K562 (cell line): ENCODE data around the gene METTL25. TPM values are rescaled to one million over a fixed set of nuclear protein-coding genes. Genes with fewer than 3 reads are reported as not detected.

Experiments
- ATAC-seq: fragments of 200-7000 bp; cut with Tn5 transposase; 3 replicates; pipeline ENCODE4 v1.9.1; 2020; ENCODE audit warnings: moderate library complexity
- BruUV-seq: library from RNA; stranded (reverse); fragments of 400-500 nt; replicated peaks from 2 replicates; lab custom pipeline; 2021; lab: Mats Ljungman, UMichigan
- CTCF ChIA-PET: fragments of 300-600 bp; formaldehyde crosslinking; extraction: SDS; loops from one replicate; lab custom pipeline; 2021; ENCODE audit warnings: low intra/inter-chr PET ratio; lab: Yijun Ruan, JAX
- POLR2A ChIA-PET: fragments of 300-600, 350-650 bp; sonication (Branson Sonifier 250); formaldehyde crosslinking; extraction: SDS; loops from one replicate; lab custom pipeline; 2021; ENCODE audit warnings: antibody characterized with exemption, inconsistent platforms; lab: Yijun Ruan, JAX
- DNase-seq, 4 experiments: peaks; one replicate each; pipeline versions ENCODE4 v3.0.0 to v3.0.0-alpha.2; 2011 to 2018; ENCODE audit warnings: low spot score in 3 of 4, mixed read lengths in 3 of 4; ENCODE audit errors: extremely low read depth in 1 of 4
- FAIRE-seq: peaks from 2 replicates; lab custom pipeline; 2011; peaks lifted over from hg19 to GRCh38; lab: Jason Lieb, UNC
- H2AFZ ChIP-seq: 2 replicates; pipeline ENCODE4 v1.6.0; 2011; ENCODE audit warnings: low read depth, low read length, control low read depth, inconsistent platforms
- H3K27ac ChIP-seq: fragments of 200-600 bp; 3 replicates; pipeline ENCODE4 v1.8.0; 2011; ENCODE audit warnings: low read depth, mild to moderate bottlenecking, control low read depth, inconsistent platforms, low read length, moderate library complexity, mixed read lengths; ENCODE audit errors: extremely low read depth
- H3K27me3 ChIP-seq, 2 experiments: fragments of 300-600 bp in 1 of 2; 2 replicates in 1 of 2; 3 replicates in 1 of 2; pipeline versions ENCODE4 v1.6.0 to v1.8.0; 2011; ENCODE audit warnings: inconsistent platforms in 2 of 2, low read length in 2 of 2, mild to moderate bottlenecking in 1 of 2, mixed read lengths in 1 of 2, moderate library complexity in 1 of 2; ENCODE audit not compliant: control insufficient read depth in 2 of 2, insufficient read depth in 2 of 2
- H3K36me3 ChIP-seq: fragments of 300-600 bp; 3 replicates; pipeline ENCODE4 v1.8.0; 2011; ENCODE audit warnings: mild to moderate bottlenecking, low read length, inconsistent platforms; ENCODE audit not compliant: control insufficient read depth, insufficient read depth
- H3K4me1 ChIP-seq, 2 experiments: fragments of 200-600 bp in 1 of 2; replicated peaks in 1 of 2; 2 replicates in 1 of 2; 3 replicates in 1 of 2; pipeline versions ENCODE4 v1.5.1 to v1.8.0; 2011; ENCODE audit warnings: inconsistent platforms in 2 of 2, low read length in 2 of 2, mild to moderate bottlenecking in 1 of 2, mixed read lengths in 1 of 2, moderate library complexity in 1 of 2; ENCODE audit not compliant: control insufficient read depth in 2 of 2, insufficient read depth in 2 of 2
- H3K4me2 ChIP-seq: 2 replicates; pipeline ENCODE4 v1.6.1; 2011; ENCODE audit warnings: low read length, control low read depth, inconsistent platforms, mixed read lengths; ENCODE audit not compliant: insufficient read depth
- H3K4me3 ChIP-seq: fragments of 200-600 bp; sonication (generic), shearing (Covaris generic); 2 replicates; pipeline ENCODE4 v1.5.1; 2016; ENCODE audit warnings: control low read depth, inconsistent platforms
- H3K79me2 ChIP-seq: fragments of 200-600 bp; 3 replicates; pipeline ENCODE4 v1.8.0; 2011; ENCODE audit warnings: low read length, inconsistent platforms; ENCODE audit not compliant: control insufficient read depth, insufficient read depth
- H3K9ac ChIP-seq, 2 experiments: 2 replicates each; pipeline versions ENCODE4 v1.6.0 to v1.6.1; 2011; ENCODE audit warnings: low read depth in 2 of 2, low read length in 2 of 2, control low read depth in 1 of 2, inconsistent platforms in 1 of 2, mild to moderate bottlenecking in 1 of 2, mixed read lengths in 1 of 2; ENCODE audit not compliant: insufficient read depth in 1 of 2
- H3K9me1 ChIP-seq: one replicate; pipeline ENCODE4 v1.6.0; 2011; ENCODE audit warnings: inconsistent platforms, mild to moderate bottlenecking, low read length, moderate library complexity; ENCODE audit not compliant: control insufficient read depth, insufficient read depth
- H3K9me3 ChIP-seq: replicated peaks from 2 replicates; pipeline ENCODE4 v1.5.1; 2011; ENCODE audit warnings: low read depth, low read length, inconsistent platforms; ENCODE audit not compliant: control insufficient read depth, insufficient read depth
- H4K20me1 ChIP-seq: replicated peaks from 2 replicates; pipeline ENCODE4 v1.6.1; 2011; ENCODE audit warnings: low read length, inconsistent platforms, mixed read lengths; ENCODE audit not compliant: control insufficient read depth, insufficient read depth
- ERF ChIP-seq: fragments of 450-650 bp; formaldehyde crosslinking; IDR thresholded peaks from 2 replicates; pipeline ENCODE4 v1.4.0; 2020; ENCODE audit warnings: mild to moderate bottlenecking, mixed read lengths
- FOXK1 ChIP-seq: sonication (generic); formaldehyde crosslinking; IDR thresholded peaks from 2 replicates; pipeline ENCODE4 v1.8.0; 2022; ENCODE audit warnings: missing genetic modification reagents, mild to moderate bottlenecking, borderline replicate concordance
- RAD21 ChIP-seq, 2 experiments: fragments of 250-450 bp in 1 of 2; fragments of 450-650 bp in 1 of 2; sonication (Bioruptor Pico) in 1 of 2; formaldehyde crosslinking in 1 of 2; IDR thresholded peaks in 1 of 2; conservative IDR thresholded peaks in 1 of 2; 2 replicates each; pipeline versions ENCODE4 v1.4.0 to v1.8.0; 2020 to 2022; ENCODE audit warnings: mild to moderate bottlenecking in 2 of 2, moderate library complexity in 1 of 2
- RFX1 ChIP-seq: fragments of 450-650 bp; IDR thresholded peaks from 2 replicates; pipeline ENCODE4 v1.6.1; 2016; ENCODE audit warnings: mild to moderate bottlenecking, moderate library complexity
- SMARCA4 ChIP-seq: fragments of 450-650 bp; IDR thresholded peaks from 2 replicates; pipeline ENCODE4 v1.6.1; 2016
- ZC3H8 ChIP-seq: fragments of 450-650 bp; IDR thresholded peaks from 2 replicates; pipeline ENCODE4 v1.6.1; 2017
- WGBS: fragments of 100-300 bp; shearing (Covaris generic); methylation state at CpG from one replicate; pipeline ENCODE4 v1.1.6; 2016; ENCODE audit warnings: low coverage, mixed read lengths; ENCODE audit not compliant: insufficient coverage; ENCODE audit errors: missing lambda C conversion rate; 5-methylcytosine and 5-hydroxymethylcytosine counted together
- in situ Hi-C: fragments of 300-500 bp; cut with MboI; formaldehyde crosslinking; loops from 4 replicates; pipeline ENCODE4 v1.15.0; 2018; ENCODE audit warnings: inconsistent platforms, mixed read lengths
- intact Hi-C: fragments of 100-400 bp; cut with micrococcal nuclease; formaldehyde crosslinking; loops from 2 replicates; pipeline ENCODE4 v1.14.2; 2022
- polyA plus RNA-seq, 8 experiments: library from polyadenylated mRNA; depleted of rRNA in 4 of 8; stranded (reverse) in 5 of 8; unstranded in 3 of 8; fragments of >200 nt; fragmentation: Nextera tagmentation in 2 of 8; fragmentation: Illumina TruSeq in 1 of 8; extraction: Ambion mirVana in 2 of 8; extraction: Trizol in 1 of 8; gene quantifications; 2 replicates each; pipeline versions ENCODE4 v1.2.1 to v1.2.3, GENCODE V29; 2011 to 2014; ENCODE audit warnings: inconsistent platforms in 1 of 8, missing spikeins in 1 of 8
- total RNA-seq, 7 experiments: library from RNA; depleted of rRNA in 6 of 7; stranded (reverse); fragments of >200 nt in 6 of 7; fragmentation: Illumina TruSeq in 2 of 7; extraction: Trizol in 2 of 7; gene quantifications; 2 replicates each; pipeline versions ENCODE4 v1.2.1 to v1.2.3, GENCODE V29; 2011 to 2021; ENCODE audit warnings: low replicate concordance in 1 of 7
- TF ChIP-seq, protein P1 (sequence below): fragments of 450-650 bp; IDR thresholded peaks from 2 replicates; pipeline ENCODE4 v1.7.0; 2016; ENCODE audit warnings: borderline replicate concordance
- TF ChIP-seq, protein P2 (sequence below), 3 experiments: IDR thresholded peaks in 2 of 3; conservative IDR thresholded peaks in 1 of 3; 2 replicates each; pipeline ENCODE4 v1.5.1; 2011 to 2012; ENCODE audit warnings: low read length in 3 of 3, mild to moderate bottlenecking in 3 of 3, control low read depth in 2 of 3, improper control_type of control experiment in 1 of 3, inconsistent platforms in 1 of 3, low read depth in 1 of 3, mixed read lengths in 1 of 3, moderate library complexity in 1 of 3; ENCODE audit not compliant: insufficient read depth in 2 of 3
- TF ChIP-seq, protein P3 (sequence below): IDR thresholded peaks from 2 replicates; pipeline ENCODE4 v1.6.1; 2012; ENCODE audit warnings: low read depth, low read length, improper control_type of control experiment, borderline replicate concordance

Gene METTL25
- total and polyA plus RNA-seq, 9 of the 15 experiments (the other 6 are each of a cell fraction or from before 2014, with no cell fraction given), result 0.50 to 2.4 (median 1.9) TPM

DNA sequence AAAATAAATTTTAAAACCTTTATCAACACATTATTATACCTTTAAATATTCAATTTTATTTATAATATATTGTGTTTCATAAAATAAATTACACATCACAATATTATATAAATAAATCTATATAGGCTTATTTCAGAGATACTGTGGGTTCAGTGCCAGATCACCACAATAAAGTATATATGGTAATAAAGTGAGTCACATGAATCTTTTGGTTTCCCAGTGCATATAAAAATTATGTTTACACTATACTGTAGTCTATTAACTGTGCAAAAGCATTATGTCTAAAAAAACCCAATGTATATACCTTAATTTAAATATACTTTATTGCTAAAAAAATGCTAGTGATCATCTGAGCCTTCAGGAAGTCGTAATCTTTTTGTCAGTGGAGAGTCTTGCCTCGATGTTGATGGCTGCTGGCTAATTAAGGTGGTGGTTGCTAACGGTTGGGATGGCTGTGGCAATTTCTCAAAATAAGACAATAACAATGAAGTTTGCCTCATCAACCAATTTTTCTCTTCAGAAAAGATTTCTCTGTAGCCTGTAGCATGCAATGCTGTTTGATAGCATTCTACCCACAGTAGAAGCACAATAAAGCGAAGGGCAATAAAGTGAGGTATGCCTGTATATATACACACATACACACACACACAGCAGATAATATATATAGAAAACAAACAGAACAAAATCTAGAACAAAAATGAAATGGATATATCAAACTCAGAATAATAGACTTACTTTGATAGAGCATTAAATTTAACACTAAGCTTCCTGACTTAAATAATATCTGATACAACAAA is 32.6 kb upstream of the METTL25 start (continued):
- TF ChIP-seq, protein P1, sequence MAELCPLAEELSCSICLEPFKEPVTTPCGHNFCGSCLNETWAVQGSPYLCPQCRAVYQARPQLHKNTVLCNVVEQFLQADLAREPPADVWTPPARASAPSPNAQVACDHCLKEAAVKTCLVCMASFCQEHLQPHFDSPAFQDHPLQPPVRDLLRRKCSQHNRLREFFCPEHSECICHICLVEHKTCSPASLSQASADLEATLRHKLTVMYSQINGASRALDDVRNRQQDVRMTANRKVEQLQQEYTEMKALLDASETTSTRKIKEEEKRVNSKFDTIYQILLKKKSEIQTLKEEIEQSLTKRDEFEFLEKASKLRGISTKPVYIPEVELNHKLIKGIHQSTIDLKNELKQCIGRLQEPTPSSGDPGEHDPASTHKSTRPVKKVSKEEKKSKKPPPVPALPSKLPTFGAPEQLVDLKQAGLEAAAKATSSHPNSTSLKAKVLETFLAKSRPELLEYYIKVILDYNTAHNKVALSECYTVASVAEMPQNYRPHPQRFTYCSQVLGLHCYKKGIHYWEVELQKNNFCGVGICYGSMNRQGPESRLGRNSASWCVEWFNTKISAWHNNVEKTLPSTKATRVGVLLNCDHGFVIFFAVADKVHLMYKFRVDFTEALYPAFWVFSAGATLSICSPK, result no peak
- no peak for TF ChIP-seq ZC3H8
- TF ChIP-seq FOXK1 (CRISPR knock-in tag), result no peak
- TF ChIP-seq ERF (CRISPR knock-in tag), result no peak

DNA sequence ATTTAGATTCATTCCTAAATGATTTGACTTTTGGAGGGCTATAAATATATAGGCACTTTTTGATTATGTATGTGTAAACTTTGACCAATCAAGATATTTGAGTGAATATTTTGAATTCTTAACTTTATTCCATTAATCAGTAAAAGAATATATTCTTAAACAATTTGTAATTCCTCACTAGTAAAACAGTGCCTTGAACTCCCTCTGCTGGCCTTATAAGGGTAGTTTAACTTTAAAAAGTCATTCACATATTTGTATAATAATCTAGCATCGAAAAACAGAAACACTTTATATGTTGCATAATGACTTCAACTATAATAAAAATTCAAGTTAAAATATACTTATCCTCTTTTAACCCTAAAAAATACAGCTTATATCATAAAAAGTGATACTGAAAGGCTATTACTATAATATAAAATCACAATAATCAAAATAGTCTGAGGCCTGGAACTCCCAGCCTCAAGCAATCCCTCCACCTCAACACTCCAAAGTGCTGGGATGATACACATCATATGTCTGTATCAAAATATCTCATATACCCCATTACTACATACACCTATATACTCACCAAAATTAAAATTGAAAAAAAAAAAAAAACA is 31.3 kb upstream of the METTL25 start:
- no peak overlapping the region for H3K4me3 ChIP-seq
- H3K9me3 ChIP-seq, result no peaks in the 10 kb centered on the region
- POLR2A ChIA-PET, result no interaction called here
- H3K4me1 ChIP-seq, result no peaks in the 10 kb centered on the region
- no peaks in the 10 kb centered on the region for H3K36me3 ChIP-seq
- no peak overlapping the region for H3K4me2 ChIP-seq
- no TSS peak for BruUV-seq
- TF ChIP-seq, protein P2, sequence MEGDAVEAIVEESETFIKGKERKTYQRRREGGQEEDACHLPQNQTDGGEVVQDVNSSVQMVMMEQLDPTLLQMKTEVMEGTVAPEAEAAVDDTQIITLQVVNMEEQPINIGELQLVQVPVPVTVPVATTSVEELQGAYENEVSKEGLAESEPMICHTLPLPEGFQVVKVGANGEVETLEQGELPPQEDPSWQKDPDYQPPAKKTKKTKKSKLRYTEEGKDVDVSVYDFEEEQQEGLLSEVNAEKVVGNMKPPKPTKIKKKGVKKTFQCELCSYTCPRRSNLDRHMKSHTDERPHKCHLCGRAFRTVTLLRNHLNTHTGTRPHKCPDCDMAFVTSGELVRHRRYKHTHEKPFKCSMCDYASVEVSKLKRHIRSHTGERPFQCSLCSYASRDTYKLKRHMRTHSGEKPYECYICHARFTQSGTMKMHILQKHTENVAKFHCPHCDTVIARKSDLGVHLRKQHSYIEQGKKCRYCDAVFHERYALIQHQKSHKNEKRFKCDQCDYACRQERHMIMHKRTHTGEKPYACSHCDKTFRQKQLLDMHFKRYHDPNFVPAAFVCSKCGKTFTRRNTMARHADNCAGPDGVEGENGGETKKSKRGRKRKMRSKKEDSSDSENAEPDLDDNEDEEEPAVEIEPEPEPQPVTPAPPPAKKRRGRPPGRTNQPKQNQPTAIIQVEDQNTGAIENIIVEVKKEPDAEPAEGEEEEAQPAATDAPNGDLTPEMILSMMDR (IDR thresholded peaks at IDR 0.05 in 2 of 3, conservative IDR thresholded peaks at IDR 0.05 in 1 of 3; ENCODE audit: insufficient read depth in 2 of 3, low read depth in 1 of 3, low read length in 3 of 3), result peak in 1 of 3 experiments; percentile 30; a peak in 2 of 6 replicates
- peak; percentile 21 to 52 for TF ChIP-seq RAD21 (CRISPR knock-in tag; conservative IDR thresholded peaks at IDR 0.05 in 1 of 2, IDR thresholded peaks at IDR 0.05 in 1 of 2)
- TF ChIP-seq, protein P3, sequence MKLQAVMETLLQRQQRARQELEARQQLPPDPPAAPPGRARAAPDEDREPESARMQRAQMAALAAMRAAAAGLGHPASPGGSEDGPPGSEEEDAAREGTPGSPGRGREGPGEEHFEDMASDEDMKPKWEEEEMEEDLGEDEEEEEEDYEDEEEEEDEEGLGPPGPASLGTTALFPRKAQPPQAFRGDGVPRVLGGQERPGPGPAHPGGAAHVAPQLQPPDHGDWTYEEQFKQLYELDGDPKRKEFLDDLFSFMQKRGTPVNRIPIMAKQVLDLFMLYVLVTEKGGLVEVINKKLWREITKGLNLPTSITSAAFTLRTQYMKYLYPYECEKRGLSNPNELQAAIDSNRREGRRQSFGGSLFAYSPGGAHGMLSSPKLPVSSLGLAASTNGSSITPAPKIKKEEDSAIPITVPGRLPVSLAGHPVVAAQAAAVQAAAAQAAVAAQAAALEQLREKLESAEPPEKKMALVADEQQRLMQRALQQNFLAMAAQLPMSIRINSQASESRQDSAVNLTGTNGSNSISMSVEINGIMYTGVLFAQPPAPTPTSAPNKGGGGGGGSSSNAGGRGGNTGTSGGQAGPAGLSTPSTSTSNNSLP, result no peak
- no peak for TF ChIP-seq SMARCA4
- TF ChIP-seq RFX1, result no peak
- TF ChIP-seq, all 486 proteins: peak for 2
- intact Hi-C loops, result loop anchor here (10.0 kb wide), 1 partner anchor 682 kb away; no protein-coding TSS in a partner anchor
- H3K27ac ChIP-seq, result no peak overlapping the region
- H3K9ac ChIP-seq, result no peak overlapping the region
- H3K79me2 ChIP-seq, result no peaks in the 10 kb centered on the region
- H2AFZ ChIP-seq, result no peak overlapping the region
- in situ Hi-C loops, result no loop called here
- H3K9me1 ChIP-seq, result no peaks in the 10 kb centered on the region
- H4K20me1 ChIP-seq, result no peaks in the 10 kb centered on the region
- DNase-seq (peak in 2 of 4 experiments; percentile 7 to 15), ATAC-seq (no peak), FAIRE-seq (peak; percentile 64)
- CTCF ChIA-PET, result no interaction called here
- WGBS, result 0% methylated on average over 1 of the region's 1 CpG
- no peaks in the 10 kb centered on the region for H3K27me3 ChIP-seq
